Measurements from ENCODE around the gene ARMC8.

Gene ARMC8

DNA sequence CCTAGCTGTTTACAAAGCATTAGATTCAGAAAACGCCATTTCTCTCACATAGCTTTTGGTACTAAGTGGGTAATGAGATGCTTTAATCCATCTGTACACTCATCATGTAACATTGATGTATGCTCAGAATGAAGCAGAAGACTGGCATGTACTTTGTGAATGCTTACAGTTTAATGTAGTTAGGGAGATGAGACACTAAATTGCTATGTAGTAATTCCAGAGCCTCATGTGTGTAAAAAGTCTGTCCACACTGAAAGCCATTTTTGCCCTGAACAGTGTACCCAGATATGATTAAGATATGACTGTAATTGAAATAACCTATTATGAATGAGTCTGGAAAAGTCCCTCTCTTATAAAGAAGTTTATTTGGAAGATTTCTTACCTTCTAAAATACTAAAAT lies 66.5 kb downstream of the ARMC8 start:
- no peak for DNase-seq

DNA sequence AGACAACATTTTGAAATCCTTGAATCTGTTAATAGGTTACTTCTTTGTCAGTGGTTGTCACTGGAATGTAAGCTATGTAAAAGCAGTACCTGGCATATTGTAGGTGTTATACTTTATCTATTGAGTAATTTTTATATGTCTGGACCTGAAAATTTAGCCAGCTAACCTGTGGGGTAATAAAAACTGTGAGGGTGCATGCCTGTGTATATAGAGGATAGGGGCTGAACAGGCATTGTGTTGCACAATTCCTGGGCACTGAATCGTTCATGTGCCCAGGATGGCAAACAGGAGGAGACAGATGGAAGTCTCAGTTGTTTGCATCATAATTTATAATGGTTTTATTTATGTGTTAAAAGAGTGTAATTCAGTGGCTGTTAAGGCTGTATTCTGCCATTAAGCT lies 67.1 kb downstream of the ARMC8 start:
- DNase-seq, result no peak

DNA sequence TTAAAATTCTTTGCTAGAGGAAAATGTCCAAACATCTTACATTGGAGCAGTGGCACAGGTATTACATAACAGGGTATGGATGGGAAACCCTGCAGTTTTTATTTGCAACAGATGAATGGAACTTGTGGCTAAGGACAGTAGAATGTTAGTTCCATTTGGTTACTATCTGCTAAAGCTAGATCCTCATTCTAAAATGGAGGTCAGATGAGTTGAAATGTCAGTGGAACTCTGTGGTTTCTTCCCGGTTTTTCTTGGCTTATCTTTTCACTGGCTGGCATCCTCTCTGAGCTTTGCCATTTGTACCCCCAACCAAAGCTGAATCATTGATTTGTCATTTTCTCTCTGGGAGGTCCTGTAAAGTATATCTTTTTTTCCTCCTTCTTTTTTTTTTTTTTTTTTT lies 68.9 kb downstream of the ARMC8 start:
- no peak for DNase-seq

DNA sequence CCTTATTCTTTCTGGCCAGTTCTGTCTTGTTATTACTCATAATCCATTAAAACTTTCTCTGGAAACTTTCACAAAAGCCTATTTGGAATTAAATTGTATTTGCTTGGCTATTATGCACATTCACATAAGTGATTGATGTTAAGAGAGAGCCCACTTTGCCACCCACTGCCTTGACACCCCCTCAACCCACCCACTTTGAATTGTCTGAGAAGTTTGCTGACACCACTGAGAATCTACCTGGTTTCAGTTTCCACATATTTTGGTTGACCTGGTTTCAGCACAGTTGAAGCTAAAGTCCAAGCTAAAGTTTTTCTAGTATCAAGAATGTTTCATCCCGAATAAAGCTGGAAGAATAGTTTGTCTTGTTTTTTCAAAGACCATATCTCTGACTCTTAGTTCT lies 70.9 kb downstream of the ARMC8 start:
- no peak for DNase-seq

DNA sequence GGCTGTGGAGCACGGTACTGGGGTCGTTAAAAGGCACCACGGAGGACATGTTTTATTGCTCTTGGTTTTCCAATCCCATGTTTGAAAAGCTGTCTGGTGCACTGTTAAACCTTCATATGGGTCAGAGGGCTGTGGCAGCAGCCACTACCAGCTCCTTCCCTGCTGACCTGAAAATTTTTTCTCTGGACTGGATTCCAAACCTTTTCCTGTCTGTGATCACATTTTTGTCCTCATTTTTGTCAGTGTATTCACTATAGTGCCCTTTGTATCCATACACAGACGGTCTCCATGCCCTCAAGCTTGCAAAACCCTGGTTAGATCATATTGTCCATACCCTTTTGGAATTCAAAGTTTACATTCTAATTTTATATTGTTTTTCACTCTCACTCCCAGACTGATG lies 72.0 kb downstream of the ARMC8 start:
- DNase-seq, result no peak

DNA sequence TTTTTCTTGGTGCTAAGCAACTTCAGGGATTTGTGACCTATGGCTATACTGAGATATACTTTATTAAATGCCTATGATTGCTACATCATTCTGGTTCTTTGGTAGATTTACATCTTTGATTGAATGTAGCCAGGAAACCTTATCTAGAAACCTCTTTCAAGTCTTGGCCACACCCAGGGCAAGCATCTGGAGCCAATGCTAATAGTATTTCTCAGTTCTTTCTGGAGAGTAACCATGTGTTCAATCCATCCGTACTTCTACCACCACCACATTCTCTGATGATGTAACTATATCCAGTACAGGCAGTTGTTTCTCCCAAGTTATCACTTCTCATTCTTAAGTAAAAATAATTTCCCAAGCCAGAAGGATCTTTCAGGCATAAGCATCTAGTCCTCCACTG lies 73.5 kb downstream of the ARMC8 start:
- DNase-seq, result no peak

DNA sequence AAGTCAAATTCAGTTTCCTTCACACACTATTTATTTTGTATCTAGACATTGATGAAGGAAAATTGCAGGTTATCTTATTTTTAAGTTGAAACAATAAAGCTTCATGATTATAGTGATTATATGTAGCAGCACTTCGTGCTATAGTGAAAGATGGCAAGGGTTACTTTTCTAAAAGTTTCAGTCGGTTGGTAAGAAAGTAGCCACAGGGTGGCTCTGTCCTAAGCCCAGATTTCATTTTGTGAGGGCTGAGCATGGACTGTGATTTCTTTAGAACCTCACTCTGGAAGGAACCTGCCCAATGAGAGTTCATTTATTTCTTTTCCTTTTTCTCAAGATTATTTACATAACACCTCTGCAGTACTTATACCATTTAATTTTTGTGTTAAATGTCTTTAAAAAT lies 76.0 kb downstream of the ARMC8 start:
- DNase-seq, result no peak

DNA sequence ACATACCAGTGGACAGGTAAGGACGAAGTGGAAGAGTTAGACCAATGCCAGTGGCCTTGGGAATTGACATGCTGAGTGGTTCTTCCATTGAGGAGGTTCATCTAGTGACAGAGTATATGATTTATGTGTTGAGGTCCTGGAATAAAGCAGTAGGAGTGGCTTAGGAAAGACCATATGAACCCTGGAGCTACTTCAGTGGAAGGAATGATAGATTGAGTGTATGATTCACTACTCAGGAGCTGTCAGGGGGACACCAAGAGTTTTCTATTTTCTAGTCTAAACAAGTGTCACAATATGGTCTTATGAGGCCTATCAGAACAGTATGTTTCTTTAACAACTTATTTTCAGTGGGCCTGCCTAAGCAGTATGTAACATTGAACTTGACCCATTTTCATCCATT lies 78.6 kb downstream of the ARMC8 start:
- no peak for DNase-seq

DNA sequence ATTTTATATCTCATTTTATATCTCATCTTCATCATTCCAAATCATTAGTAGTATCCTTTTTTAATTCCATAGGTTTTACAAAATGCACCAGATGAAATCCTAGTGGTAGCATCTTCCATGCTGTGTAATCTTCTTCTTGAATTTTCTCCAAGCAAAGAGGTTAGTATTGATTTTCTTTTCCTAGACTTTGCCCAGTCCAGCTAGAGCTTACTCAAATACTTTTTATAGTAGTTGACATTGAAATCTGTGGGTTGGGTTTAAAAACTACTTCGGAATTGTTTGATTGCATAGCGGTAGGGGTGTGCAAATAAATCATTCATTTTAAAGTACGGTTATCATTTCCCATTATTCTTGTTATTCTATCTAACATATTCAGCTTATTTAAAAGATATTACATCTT lies 80.0 kb downstream of the ARMC8 start:
- DNase-seq, result no peak

DNA sequence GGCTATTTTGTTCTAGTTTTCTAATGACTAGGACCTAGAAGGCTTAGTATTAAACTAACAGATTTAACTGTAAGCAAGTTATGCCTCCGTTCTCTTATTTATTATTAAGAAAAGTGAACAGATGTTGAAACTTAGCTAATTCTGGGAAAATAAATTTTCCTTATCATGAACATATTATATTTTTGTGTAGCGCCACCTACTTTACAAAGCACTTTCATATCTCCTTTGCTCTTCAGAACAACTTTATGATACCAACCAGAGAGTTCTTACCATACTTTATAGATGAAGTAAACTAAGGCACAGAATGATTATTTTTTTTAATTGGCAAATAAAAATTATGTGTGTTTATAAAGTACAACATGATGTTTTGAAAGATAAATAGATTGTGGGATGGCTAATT lies 83.1 kb downstream of the ARMC8 start:
- DNase-seq, result no peak

DNA sequence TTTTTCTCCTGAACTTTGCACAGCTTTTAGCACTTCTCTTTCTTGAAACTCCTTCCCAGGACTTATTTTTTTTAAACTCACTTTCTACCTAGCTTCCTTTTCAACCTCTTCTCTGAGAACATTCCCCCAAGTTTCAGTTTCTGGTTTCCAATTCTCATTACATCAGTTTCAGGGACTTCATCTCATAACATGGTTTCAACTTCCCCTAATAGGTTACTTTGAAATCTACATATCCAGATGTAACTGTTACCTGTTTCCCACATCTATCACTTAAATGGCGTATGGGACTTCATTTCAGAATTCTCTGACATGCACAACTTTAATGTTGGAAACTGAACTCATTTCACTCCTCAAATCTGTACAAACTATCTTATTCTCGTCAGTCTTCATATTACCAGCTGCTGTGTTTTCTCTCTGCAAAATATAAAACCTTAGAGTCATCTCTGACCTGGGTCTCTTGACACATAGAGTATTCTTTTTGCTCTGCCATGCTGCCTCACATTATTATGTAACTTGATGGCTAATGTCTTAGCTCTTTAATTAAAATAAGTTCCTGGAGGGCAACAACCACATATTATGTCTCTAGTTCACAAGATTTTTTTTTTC lies 84.2 kb downstream of the ARMC8 start:
- DNase-seq, result no peak

DNA sequence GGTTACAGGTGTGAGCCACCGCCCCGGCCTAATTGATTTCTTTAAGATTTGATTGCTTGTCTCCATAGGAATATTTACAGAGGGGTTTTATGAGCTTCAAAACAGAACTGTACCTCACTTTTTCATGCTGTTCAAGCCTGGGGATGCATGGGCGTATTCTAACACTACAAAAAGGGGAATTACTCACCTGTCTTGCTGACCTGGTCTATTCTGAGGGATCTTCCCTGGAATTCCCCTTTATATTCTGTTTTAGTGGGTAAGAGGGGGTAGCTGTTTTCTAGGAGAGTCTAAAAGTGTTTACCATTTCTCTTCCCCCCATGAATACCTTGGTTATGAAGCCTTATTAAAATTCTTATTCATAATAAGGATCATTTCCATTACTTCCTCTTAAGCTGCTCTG lies 94.5 kb downstream of the ARMC8 start:
- no peak for DNase-seq

DNA sequence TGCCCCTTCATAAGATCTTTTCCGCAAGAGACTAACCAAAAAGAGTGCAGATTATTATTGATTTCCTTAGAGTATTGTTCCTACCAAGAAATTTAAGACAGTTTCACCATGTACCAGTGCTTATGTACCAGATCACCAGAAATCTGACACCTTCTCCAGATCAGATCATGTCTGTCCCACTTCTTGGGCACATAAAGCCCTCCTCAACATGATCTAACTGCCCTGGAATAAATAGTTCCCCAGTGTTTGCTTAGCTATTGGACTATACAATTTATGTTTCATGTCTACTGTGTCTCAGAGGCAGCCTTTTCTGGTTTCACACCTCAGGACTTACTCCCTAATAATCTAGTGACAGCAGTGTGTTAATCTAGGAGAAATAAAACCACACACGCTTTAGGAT lies 95.7 kb downstream of the ARMC8 start:
- no peak for DNase-seq

DNA sequence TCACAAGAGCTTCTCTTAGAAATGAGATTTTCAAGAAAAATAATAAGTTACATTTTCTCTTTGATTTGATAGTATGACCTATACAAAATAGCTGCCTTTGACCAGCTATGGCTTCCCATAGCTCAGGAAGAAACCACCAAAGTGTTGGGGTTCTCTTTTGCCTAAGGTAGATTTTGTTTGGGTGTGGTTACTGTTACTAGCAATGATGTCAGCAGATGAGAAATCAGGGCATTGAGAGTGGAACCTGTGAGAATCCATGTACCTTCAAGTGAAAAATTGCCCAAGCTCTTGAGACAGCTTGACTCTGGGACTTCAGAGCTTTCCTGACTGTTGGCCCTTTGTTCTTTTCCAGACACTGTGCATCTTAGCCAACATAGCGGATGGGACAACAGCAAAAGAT lies 97.0 kb downstream of the ARMC8 start:
- no peak for DNase-seq

DNA sequence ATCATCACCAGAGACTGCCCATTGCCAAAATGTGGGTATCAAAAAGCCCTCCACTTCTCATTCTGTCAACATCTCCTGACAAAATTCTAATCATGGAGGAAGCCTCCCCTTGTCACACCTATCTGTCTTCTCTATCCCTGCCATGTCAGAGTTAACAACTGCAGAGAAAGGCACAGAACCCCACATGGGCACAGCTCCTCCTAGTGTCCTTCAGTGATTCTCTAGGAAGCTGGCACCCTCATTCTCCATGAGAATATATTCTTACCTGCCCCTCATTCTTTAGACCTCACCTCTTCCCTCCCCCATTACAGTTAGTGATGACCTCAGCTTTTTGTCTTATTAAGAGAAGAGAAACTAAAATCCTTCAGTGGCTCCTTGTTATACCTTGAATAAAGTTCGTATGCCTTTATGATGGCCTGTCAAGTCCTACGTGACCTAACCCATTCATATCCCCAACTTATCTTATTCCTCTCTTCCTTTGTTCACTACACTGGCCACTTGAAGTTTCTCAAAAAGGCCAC lies 97.9 kb downstream of the ARMC8 start:
- no peak for DNase-seq

DNA sequence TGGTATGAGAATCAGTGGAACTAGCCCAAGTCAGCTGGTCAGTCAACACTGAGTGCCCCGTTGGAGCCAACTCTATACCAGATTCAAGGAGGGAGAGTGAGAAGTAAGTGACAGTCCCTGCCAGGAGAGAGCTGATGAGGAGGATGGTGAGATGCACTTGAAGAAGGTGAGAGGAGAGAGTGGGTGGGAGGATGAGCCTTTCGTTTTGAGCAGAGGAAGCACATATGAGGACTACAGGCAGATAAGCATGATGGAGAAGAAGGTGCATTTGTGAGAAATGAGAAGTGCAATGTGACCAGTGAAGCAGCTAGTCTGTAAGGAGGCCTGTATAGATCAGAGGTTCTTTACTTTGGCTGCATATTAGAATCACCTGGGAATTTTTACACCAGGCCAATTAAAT lies 102.2 kb downstream of the ARMC8 start:
- DNase-seq, result no peak

DNA sequence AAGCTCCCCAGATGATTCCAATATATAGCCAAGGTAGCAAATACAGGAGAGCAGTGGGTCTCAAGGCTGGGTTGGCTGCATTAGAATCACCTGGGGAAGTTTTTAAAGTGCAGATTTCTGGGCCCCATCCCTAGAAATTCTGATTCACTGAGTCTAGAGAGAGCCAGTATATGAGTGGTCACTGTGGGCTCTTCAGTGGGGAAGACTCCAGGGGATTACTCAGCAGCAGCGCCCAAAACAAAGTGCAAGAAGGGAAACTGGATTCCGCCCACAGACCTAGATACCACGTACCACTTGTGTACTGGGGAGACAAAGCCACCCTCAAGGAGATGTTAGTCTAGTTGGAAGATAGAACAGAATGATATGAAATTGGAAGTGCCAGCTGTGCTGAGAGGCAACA lies 102.6 kb downstream of the ARMC8 start:
- no peak for DNase-seq

DNA sequence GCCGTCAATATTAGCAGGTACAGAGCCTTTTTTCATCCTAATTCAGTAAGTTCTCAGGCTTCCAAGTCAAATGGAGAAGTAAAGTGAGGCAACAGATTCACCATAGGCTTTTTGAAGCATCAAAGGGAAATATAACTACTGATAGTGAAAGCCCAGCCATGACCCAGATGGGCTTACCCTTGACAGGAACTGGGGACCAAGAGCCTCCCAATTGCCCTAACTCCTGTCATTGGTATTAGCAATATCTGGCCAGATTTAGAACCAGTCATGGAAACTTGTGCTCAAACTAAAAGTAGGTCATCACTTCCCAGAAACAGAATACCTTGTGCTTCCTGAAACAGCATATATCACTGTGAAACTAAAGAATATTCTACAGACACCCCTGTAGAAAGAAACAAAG lies 109.5 kb downstream of the ARMC8 start:
- DNase-seq, result no peak

DNA sequence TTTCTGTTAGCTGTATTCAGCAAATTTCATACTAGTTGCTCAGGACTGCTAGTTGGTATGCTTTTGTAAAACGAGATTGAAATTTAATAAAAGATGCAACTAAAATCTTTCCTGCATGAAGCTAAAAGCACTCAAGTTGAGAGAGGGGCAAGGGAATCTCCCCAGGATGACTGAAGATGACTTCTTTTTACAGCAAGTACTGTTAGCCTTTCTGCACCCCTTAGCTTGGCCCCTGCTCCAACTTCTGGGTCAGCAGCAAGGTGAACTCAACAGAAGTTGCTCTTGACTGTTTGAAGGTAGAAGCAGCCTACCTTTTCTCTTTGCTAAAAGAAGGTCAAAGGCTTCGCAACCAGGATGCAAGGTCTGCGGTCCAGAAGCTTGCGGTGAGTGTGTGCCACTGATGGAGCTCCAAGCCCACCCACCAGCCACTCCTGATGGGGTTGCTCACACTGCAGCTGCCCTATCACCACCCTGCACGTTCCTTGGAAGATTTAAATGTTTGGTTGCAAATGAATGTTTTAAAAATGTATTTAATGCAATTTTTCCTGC lies 110.0 kb downstream of the ARMC8 start:
- no peak for DNase-seq

DNA sequence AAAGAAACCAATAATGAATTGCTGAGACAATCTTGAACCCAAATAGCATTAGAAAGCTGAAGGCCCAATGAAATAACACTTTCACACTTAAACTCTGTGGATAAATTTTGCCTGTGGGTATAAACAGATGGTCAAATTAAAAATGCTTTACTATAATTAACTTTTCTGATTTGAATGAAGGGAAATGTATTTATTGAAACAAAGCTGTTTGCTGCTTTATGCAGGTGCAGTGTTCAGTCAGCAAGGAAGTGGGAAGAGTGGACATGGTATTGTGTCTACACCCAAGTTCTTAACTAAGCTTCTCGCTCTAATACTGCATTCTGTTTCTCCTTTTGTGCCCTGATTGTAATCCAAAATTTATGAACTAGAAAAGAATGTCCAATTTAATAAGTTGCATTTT lies 110.8 kb downstream of the ARMC8 start:
- DNase-seq, result no peak

DNA sequence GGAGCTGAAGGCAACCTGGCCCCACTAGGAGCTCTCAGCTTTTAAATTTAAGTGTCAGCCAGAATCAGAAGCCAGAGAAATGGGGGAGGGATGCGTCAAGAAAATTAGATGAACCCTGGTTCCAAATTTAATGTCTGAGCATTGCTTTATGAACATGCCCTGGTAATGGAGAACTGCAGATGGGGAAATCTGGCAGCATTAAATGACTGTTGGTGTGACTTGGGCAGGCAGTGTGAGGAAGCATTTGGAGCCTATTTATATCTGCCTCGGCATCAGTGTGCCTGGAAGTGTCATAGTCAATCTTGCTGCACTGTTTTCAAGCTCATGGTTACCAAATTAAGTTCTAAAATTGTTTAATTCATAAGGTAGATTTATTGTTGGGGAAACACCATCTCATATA lies 113.5 kb downstream of the ARMC8 start:
- DNase-seq, result no peak

DNA sequence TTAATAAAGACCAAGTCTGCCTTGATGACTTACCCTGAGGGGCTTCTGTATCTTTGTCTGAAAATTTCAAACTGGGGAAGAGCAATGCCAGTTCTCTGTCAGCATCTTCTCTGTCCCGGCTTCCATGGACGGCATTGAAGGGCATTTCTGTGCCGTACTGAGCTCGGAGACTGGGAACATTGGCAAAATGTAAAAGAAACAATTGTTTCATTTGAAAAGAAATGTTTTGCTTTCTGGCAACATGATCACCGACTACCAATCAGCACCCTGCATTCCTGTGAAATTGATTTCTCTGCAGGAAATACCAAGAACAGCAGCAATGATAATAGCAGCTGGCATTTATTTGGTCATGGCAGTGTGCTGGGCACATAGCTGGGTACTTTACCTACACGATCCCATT lies 116.4 kb downstream of the ARMC8 start:
- DNase-seq, result no peak

DNA sequence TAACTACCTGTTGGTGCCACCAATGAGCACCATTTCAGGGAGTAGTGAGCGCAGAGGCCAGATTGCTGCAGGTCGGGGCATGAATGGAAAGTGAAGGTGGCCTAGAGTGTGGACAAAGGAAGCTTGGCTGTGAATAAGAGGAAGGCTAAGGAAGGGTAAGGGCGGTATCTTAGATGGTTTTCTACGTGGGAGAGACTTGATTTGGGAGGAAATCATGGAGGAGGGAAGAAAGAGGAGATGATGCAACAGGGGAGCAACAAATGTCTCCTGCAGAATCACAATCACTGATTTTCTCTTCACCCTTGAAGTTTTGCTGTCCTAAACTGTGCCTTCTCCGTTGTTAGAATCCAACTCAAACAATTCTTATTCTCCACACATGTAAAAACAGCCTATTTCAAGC lies 120.8 kb downstream of the ARMC8 start:
- DNase-seq, result no peak

DNA sequence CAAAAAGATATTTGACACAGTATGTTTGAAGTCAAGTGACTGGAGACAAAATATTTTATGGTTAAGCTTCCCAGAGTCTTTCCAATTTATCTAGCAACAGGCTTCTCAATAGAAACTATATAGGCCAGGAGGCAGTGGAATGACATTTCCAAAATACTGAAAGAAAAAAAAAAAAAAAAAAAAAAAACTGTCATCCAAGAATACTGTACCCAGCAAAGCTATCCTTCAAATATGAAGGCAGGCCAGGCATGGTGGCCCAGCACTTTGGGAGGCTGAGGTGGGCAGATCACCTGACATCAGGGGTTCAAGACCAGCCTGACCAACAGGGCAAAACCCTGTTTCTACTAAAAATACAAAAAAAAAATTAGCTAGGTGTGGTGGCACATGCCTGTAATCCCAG lies 121.7 kb downstream of the ARMC8 start:
- DNase-seq, result no peak

DNA sequence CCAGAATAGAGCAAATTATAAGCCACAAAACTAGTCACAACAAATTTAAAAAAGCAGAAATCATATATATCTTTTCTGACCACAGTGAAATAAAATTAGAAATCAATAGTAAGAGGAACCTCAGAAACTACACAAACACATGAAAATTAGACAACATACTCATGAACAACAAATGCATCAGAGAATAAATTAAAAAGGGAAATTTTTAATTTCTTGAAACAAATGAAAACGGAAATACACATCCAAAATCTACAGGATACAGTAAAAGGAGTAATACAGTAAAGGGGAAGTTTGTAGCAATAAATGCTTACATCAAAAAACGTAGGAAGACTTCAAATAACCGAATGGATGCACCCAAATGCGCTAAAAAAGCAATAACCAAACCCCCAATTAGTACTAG lies 123.4 kb downstream of the ARMC8 start:
- no peak for DNase-seq
